HL-60 (cell line): ENCODE data around the gene RAB44.
A peak's percentile ranks its signal among the peaks of the same experiment; 100 is the strongest.

Experiments
- DNase-seq, 2 experiments: peaks; one replicate each; pipeline ENCODE4 v3.0.0-alpha.2; 2010 to 2020; ENCODE audit warnings: low read depth in 1 of 2, low spot score in 1 of 2
- H3K27ac ChIP-seq: fragments of 250-450 bp; sonication (Bioruptor Pico); replicated peaks from 2 replicates; pipeline ENCODE4 v1.5.1; 2020; ENCODE audit warnings: mild to moderate bottlenecking, moderate library complexity
- H3K27me3 ChIP-seq: fragments of 250-450 bp; sonication (Bioruptor Pico); 2 replicates; pipeline ENCODE4 v1.5.1; 2021; ENCODE audit warnings: mild to moderate bottlenecking, moderate library complexity; ENCODE audit not compliant: insufficient read depth, poor library complexity, severe bottlenecking
- H3K4me3 ChIP-seq: replicated peaks from 2 replicates; pipeline ENCODE4 v1.5.1; 2011; ENCODE audit warnings: mild to moderate bottlenecking, control low read depth, low read length; ENCODE audit not compliant: insufficient read depth
- GABPA ChIP-seq: IDR thresholded peaks from 2 replicates; pipeline ENCODE4 v1.6.1; 2012; ENCODE audit warnings: low read depth
- POLR2AphosphoS5 ChIP-seq: IDR thresholded peaks from 2 replicates; pipeline ENCODE4 v1.6.1; 2012; ENCODE audit warnings: low read depth
- SPI1 ChIP-seq: IDR thresholded peaks from 2 replicates; pipeline ENCODE4 v1.6.1; 2012; ENCODE audit warnings: low read depth, mild to moderate bottlenecking, borderline replicate concordance
- TF ChIP-seq, protein P1 (sequence below): IDR thresholded peaks from one replicate; pipeline ENCODE4 v1.5.1; 2011; ENCODE audit warnings: low read length, control low read depth, inconsistent platforms; ENCODE audit not compliant: insufficient read depth
- TF ChIP-seq, protein P2 (sequence below): IDR thresholded peaks from 2 replicates; pipeline ENCODE4 v1.6.1; 2012; ENCODE audit warnings: low read depth; ENCODE audit not compliant: insufficient replicate concordance

RAB44 gene

DNA sequence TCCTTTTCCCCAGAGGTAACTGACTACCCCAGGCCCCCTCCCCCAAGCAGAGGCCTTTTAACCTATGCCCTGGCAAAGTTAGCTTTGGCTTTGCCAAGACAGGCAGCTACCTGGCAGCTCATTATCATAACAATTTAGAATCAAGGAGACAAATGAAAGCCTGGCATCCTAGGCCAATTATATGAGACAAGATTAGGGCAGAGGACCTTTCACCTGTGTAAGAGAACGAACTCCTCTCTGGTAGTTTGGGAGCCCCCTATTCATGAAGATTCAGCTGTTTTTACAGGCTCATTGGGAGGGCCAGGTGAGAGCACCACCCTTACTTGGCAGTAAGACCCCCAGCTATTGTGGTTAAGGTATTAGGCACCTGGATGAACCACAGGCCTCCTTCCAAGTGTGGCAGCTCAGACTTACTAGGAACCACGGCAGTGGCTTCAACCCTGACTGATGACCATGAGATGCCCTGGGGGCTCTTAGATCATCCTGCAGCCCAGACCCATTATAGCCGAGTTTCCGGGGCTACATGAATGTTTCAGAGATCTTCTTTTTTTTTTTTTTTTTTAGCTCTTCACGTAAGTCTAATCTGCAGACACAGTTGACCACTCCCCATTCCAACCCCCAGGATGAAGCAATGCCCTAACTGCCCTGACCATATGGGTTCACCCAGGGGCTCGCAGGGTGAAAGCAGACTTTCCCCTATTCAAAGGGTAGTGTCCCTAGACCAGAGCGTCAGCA is 56.2 kb downstream of the RAB44 start:
- H3K27me3 ChIP-seq: no peaks in the 10 kb centered on the region
- H3K27ac ChIP-seq: no peak overlapping the region
- H3K4me3 ChIP-seq: no peak overlapping the region
- TF ChIP-seq SPI1 (no peak), GABPA (no peak), POLR2AphosphoS5 (no peak)
- TF ChIP-seq, protein P1, sequence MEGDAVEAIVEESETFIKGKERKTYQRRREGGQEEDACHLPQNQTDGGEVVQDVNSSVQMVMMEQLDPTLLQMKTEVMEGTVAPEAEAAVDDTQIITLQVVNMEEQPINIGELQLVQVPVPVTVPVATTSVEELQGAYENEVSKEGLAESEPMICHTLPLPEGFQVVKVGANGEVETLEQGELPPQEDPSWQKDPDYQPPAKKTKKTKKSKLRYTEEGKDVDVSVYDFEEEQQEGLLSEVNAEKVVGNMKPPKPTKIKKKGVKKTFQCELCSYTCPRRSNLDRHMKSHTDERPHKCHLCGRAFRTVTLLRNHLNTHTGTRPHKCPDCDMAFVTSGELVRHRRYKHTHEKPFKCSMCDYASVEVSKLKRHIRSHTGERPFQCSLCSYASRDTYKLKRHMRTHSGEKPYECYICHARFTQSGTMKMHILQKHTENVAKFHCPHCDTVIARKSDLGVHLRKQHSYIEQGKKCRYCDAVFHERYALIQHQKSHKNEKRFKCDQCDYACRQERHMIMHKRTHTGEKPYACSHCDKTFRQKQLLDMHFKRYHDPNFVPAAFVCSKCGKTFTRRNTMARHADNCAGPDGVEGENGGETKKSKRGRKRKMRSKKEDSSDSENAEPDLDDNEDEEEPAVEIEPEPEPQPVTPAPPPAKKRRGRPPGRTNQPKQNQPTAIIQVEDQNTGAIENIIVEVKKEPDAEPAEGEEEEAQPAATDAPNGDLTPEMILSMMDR: no peak
- TF ChIP-seq, protein P2, sequence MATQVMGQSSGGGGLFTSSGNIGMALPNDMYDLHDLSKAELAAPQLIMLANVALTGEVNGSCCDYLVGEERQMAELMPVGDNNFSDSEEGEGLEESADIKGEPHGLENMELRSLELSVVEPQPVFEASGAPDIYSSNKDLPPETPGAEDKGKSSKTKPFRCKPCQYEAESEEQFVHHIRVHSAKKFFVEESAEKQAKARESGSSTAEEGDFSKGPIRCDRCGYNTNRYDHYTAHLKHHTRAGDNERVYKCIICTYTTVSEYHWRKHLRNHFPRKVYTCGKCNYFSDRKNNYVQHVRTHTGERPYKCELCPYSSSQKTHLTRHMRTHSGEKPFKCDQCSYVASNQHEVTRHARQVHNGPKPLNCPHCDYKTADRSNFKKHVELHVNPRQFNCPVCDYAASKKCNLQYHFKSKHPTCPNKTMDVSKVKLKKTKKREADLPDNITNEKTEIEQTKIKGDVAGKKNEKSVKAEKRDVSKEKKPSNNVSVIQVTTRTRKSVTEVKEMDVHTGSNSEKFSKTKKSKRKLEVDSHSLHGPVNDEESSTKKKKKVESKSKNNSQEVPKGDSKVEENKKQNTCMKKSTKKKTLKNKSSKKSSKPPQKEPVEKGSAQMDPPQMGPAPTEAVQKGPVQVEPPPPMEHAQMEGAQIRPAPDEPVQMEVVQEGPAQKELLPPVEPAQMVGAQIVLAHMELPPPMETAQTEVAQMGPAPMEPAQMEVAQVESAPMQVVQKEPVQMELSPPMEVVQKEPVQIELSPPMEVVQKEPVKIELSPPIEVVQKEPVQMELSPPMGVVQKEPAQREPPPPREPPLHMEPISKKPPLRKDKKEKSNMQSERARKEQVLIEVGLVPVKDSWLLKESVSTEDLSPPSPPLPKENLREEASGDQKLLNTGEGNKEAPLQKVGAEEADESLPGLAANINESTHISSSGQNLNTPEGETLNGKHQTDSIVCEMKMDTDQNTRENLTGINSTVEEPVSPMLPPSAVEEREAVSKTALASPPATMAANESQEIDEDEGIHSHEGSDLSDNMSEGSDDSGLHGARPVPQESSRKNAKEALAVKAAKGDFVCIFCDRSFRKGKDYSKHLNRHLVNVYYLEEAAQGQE: no peak
- no peak for DNase-seq

- no peak overlapping the region for H3K4me3 ChIP-seq
- H3K27me3 ChIP-seq: no peaks in the 10 kb centered on the region
- DNase-seq: no peak
- TF ChIP-seq, protein P2: no peak
- H3K27ac ChIP-seq: no peak overlapping the region
Measured at GRCh38 chr6:36754582-36755434, 57.2 kb downstream of the RAB44 start.

- Histone ChIP-seq H3K4me3 (no peak overlapping the region), H3K27ac (no peak overlapping the region), H3K27me3 (no peaks in the 10 kb centered on the region)
- TF ChIP-seq SPI1 (peak; percentile 32; the same call in 1 of the 2 replicates), POLR2AphosphoS5 (no peak)
- TF ChIP-seq, protein P2: no peak
- peak; percentile 73 to 77 for DNase-seq
Measured at GRCh38 chr6:36755435-36756348, 58.1 kb downstream of the RAB44 start.
